ENCODE measurements around the gene TENM4. TPM values are rescaled to one million over a fixed set of nuclear protein-coding genes. Genes with fewer than 3 reads are reported as not detected.

TENM4 gene
- total and polyA plus RNA-seq, 2 of the 13 experiments (the other 11 are each of a cell fraction or from before 2014, with no cell fraction given): not detected

DNA sequence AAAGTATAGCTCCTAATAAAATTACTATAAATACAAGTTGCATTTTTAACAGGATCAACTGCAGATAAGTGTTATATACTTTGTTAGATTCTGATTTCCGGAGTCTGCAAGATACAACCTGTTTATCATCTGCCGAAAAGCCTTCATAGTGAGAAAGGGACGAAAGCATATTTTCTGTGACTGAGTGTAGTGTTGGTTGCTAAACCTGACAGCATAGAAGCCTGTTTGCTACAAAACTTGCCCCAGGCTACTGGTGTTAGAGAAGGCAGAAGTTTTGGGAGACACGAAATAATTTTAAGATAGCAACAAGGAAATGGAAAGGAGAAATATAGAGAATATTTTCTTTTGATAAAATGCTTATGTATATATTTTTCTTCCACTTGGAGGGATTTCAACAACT, 622.6 kb downstream of the TENM4 start:
- H3K27me3 ChIP-seq (ENCODE audit: control insufficient read depth in 1 of 2, insufficient read depth in 2 of 2, low read length in 2 of 2): peaks cover 1 to 19% of the 10 kb centered on the region in 2 experiments; a peak in 3 of 5 replicates
- FAIRE-seq (no peak), ATAC-seq (no peak), DNase-seq (ENCODE audit: low spot score) (no peak)
- intact Hi-C loops (cut with micrococcal nuclease; ENCODE audit: unreplicated experiment) (no loop called here), in situ Hi-C loops (cut with HindIII; ENCODE audit: extremely low pct_ligation_motif_present, low pct_unique_long_range_greater_than_20kb) (no loop called here)
- no peak overlapping the region for H3K27ac ChIP-seq (ENCODE audit: extremely low read length, insufficient read depth, low read length)
- no peak overlapping the region for H3K9ac ChIP-seq (ENCODE audit: insufficient read depth, low read depth, low read length)
- H3K36me3 ChIP-seq (replicated peaks in 1 of 2; ENCODE audit: control insufficient read depth in 1 of 2, insufficient read depth in 2 of 2, low read length in 2 of 2): no peaks in the 10 kb centered on the region
- CTCF ChIA-PET (ENCODE audit: low intra/inter-chr PET ratio, low total read pairs): no interaction called here
- H4K20me1 ChIP-seq (ENCODE audit: insufficient read depth, low read length): no peaks in the 10 kb centered on the region
- TF ChIP-seq KLF11 (CRISPR knock-in tag; IDR thresholded peaks at IDR 0.05): no peak
- TF ChIP-seq DZIP1 (CRISPR knock-in tag; IDR thresholded peaks at IDR 0.05): no peak
- no peak for TF ChIP-seq SNAI1 (CRISPR knock-in tag; IDR thresholded peaks at IDR 0.05; ENCODE audit: borderline replicate concordance)
- TF ChIP-seq HOXD1 (CRISPR knock-in tag; IDR thresholded peaks at IDR 0.05): no peak
- no peak for TF ChIP-seq TP53 (CRISPR knock-in tag; conservative IDR thresholded peaks at IDR 0.05)
- no peak for TF ChIP-seq ZNF407 (CRISPR knock-in tag; IDR thresholded peaks at IDR 0.05; ENCODE audit: not compliant biosample characterization)
- no peaks in the 10 kb centered on the region for H3K9me3 ChIP-seq (ENCODE audit: low read length)
- H2AFZ ChIP-seq (ENCODE audit: low read length): no peak overlapping the region
- H3K4me2 ChIP-seq (ENCODE audit: low read depth, low read length): no peak overlapping the region
- POLR2A ChIA-PET: no interaction called here
- no peak overlapping the region for H3K4me3 ChIP-seq (replicated peaks in 1 of 3; ENCODE audit: insufficient read depth in 1 of 3, low read depth in 2 of 3, low read length in 3 of 3)
- 39% methylated on average over 4 of the region's 4 CpGs for WGBS (ENCODE audit: low lambda C conversion rate)
- BruUV-seq (replicated peaks): no TSS peak
- no peaks in the 10 kb centered on the region for H3K4me1 ChIP-seq (ENCODE audit: insufficient read depth, low read length)
- no peaks in the 10 kb centered on the region for H3K79me2 ChIP-seq (ENCODE audit: insufficient read depth, low read length)

All from HepG2 (cell line).